MCF 10A (cell line): ENCODE data around the gene NCOR1. TPM values are rescaled to one million over a fixed set of nuclear protein-coding genes. Genes with fewer than 3 reads are reported as not detected.

Source experiments
- BruUV-seq: library from RNA; stranded (reverse); fragments of 400-500 nt; replicated peaks from 2 replicates; lab custom pipeline; 2021; lab: Mats Ljungman, UMichigan
- CTCF ChIA-PET: fragments of 300-600 bp; sonication (Branson Sonifier 250); formaldehyde crosslinking; extraction: SDS; loops from one replicate; lab custom pipeline; 2021; ENCODE audit warnings: antibody characterized with exemption, inconsistent platforms; lab: Yijun Ruan, JAX
- POLR2A ChIA-PET: fragments of 300-600, 350-650 bp; sonication (Branson Sonifier 250); formaldehyde crosslinking; extraction: SDS; loops from one replicate; lab custom pipeline; 2020; ENCODE audit warnings: antibody characterized with exemption, inconsistent platforms; lab: Yijun Ruan, JAX
- DNase-seq: peaks from one replicate; pipeline ENCODE4 v3.0.0-alpha.2; 2018; ENCODE audit not compliant: unreplicated experiment
- H3K27ac Mint-ChIP-seq: one replicate; pipeline ENCODE4 v1.8.0; 2022; ENCODE audit warnings: mild to moderate bottlenecking, low read depth, mixed read lengths; ENCODE audit not compliant: unreplicated experiment
- H3K27me3 Mint-ChIP-seq: one replicate; pipeline ENCODE4 v1.8.0; 2022; ENCODE audit warnings: mixed read lengths; ENCODE audit not compliant: insufficient read depth, unreplicated experiment
- H3K36me3 Mint-ChIP-seq: one replicate; pipeline ENCODE4 v1.8.0; 2022; ENCODE audit warnings: mild to moderate bottlenecking, moderate library complexity, mixed read lengths; ENCODE audit not compliant: insufficient read depth, unreplicated experiment
- H3K4me1 Mint-ChIP-seq: one replicate; pipeline ENCODE4 v1.8.0; 2022; ENCODE audit warnings: mixed read lengths; ENCODE audit not compliant: insufficient read depth, unreplicated experiment
- H3K4me3 Mint-ChIP-seq: one replicate; pipeline ENCODE4 v1.8.0; 2022; ENCODE audit warnings: mild to moderate bottlenecking, moderate library complexity, mixed read lengths; ENCODE audit not compliant: unreplicated experiment
- H3K9me3 Mint-ChIP-seq: one replicate; pipeline ENCODE4 v1.8.0; 2022; ENCODE audit warnings: mixed read lengths; ENCODE audit not compliant: unreplicated experiment
- CTCF ChIP-seq: fragments of 200-600 bp; IDR thresholded peaks from one replicate; pipeline ENCODE4 v1.8.0; 2022; ENCODE audit warnings: antibody characterized with exemption, mild to moderate bottlenecking; ENCODE audit not compliant: unreplicated experiment
- intact Hi-C: fragments of 100-400 bp; cut with micrococcal nuclease; formaldehyde crosslinking; loops from 2 replicates; pipeline ENCODE4 v1.14.1; 2022
- total RNA-seq: library from RNA; stranded (reverse); gene quantifications from 2 replicates; pipeline ENCODE4 v1.2.3, GENCODE V29; 2022

NCOR1 gene
- total RNA-seq, 1 experiment from 2014 or later = 138 TPM

- Mint-ChIP-seq H3K27ac (no peak overlapping the region), H3K36me3 (peaks cover 90% of the 10 kb centered on the region), H3K4me3 (no peak overlapping the region), H3K27me3 (no peaks in the 10 kb centered on the region), H3K4me1 (peaks cover 6% of the 10 kb centered on the region), H3K9me3 (no peaks in the 10 kb centered on the region)
- TF ChIP-seq CTCF = no peak
- BruUV-seq = no TSS peak
- intact Hi-C loops = no loop called here
- POLR2A ChIA-PET = no interaction called here
- DNase-seq = no peak
- CTCF ChIA-PET = interaction anchor here (1.7 kb wide), 1 partner anchor 8 kb away, joined by 6 read pairs; no protein-coding TSS in a partner anchor
Observed at GRCh38 chr17:16044487-16044886, 170.8 kb downstream of the NCOR1 start.

GRCh38 chr17:16040710-16041251, 174.6 kb downstream of the NCOR1 start:
- no peak for DNase-seq
- no TSS peak for BruUV-seq
- H3K27ac Mint-ChIP-seq = peak overlapping the region; percentile 51
- peaks cover 91% of the 10 kb centered on the region for H3K36me3 Mint-ChIP-seq
- H3K4me3 Mint-ChIP-seq = no peak overlapping the region
- ChIA-PET POLR2A (no interaction called here), CTCF (no interaction called here)
- H3K27me3 Mint-ChIP-seq = no peaks in the 10 kb centered on the region
- peaks cover 6% of the 10 kb centered on the region for H3K4me1 Mint-ChIP-seq
- TF ChIP-seq CTCF = no peak
- H3K9me3 Mint-ChIP-seq = no peaks in the 10 kb centered on the region
- intact Hi-C loops = no loop called here

- no peak for TF ChIP-seq CTCF
- CTCF ChIA-PET = interaction anchor here (0.5 to 0.7 kb wide), 3 partner anchors 11 to 40 kb away, joined by 3 to 6 read pairs (median 4); no protein-coding TSS in a partner anchor
- intact Hi-C loops = no loop called here
- POLR2A ChIA-PET = interaction anchor here (1.4 kb wide), 2 partner anchors 9 to 10 kb away, joined by 3 to 5 read pairs; no protein-coding TSS in a partner anchor
- Mint-ChIP-seq H3K27ac (peak overlapping the region; percentile 49), H3K27me3 (no peaks in the 10 kb centered on the region), H3K36me3 (peaks cover 94% of the 10 kb centered on the region), H3K4me3 (no peak overlapping the region), H3K9me3 (no peaks in the 10 kb centered on the region), H3K4me1 (peaks cover 4% of the 10 kb centered on the region)
- no peak for DNase-seq
- no TSS peak for BruUV-seq
Observed at GRCh38 chr17:16037636-16038035, 177.7 kb downstream of the NCOR1 start.

GRCh38 chr17:16036261-16036660, 179.1 kb downstream of the NCOR1 start:
- no peak for TF ChIP-seq CTCF
- Mint-ChIP-seq H3K4me3 (no peak overlapping the region), H3K27me3 (no peaks in the 10 kb centered on the region), H3K9me3 (no peaks in the 10 kb centered on the region), H3K36me3 (peaks cover 99% of the 10 kb centered on the region), H3K27ac (no peak overlapping the region), H3K4me1 (no peaks in the 10 kb centered on the region)
- ChIA-PET POLR2A (interaction anchor here (0.7 kb wide), 1 partner anchor 81 kb away, joined by 3 read pairs; no protein-coding TSS in a partner anchor), CTCF (interaction anchor here (0.7 to 1.7 kb wide), 2 partner anchors 8 to 172 kb away, joined by 3 to 6 read pairs; no protein-coding TSS in a partner anchor)
- BruUV-seq = no TSS peak
- intact Hi-C loops = no loop called here
- no peak for DNase-seq
